ENCODE results near the gene KIF5C.

Gene KIF5C

GRCh38 chr2:148984449-148984848 lies 109.4 kb downstream of the KIF5C start:
- DNase-seq (ENCODE audit: extremely low read depth in 1 of 2, low read depth in 1 of 2) = no peak

GRCh38 chr2:148987286-148987685 lies 112.3 kb downstream of the KIF5C start:
- DNase-seq (ENCODE audit: extremely low read depth in 1 of 2, low read depth in 1 of 2) = no peak

GRCh38 chr2:148988337-148988736 lies 113.3 kb downstream of the KIF5C start:
- no peak for DNase-seq (ENCODE audit: extremely low read depth in 1 of 2, low read depth in 1 of 2)

GRCh38 chr2:148989882-148990493 lies 115.0 kb downstream of the KIF5C start:
- DNase-seq (ENCODE audit: extremely low read depth in 1 of 2, low read depth in 1 of 2) = peak in 1 of 2 donors; percentile 5

- DNase-seq (ENCODE audit: extremely low read depth in 1 of 2, low read depth in 1 of 2) = no peak
These were observed 115.9 kb downstream of the KIF5C start for GRCh38 chr2:148990968-148991367.

GRCh38 chr2:148992448-148992847 lies 117.4 kb downstream of the KIF5C start:
- no peak for DNase-seq (ENCODE audit: extremely low read depth in 1 of 2, low read depth in 1 of 2)

GRCh38 chr2:148993351-148993750 lies 118.3 kb downstream of the KIF5C start:
- no peak for DNase-seq (ENCODE audit: extremely low read depth in 1 of 2, low read depth in 1 of 2)

GRCh38 chr2:148994341-148994740 lies 119.3 kb downstream of the KIF5C start:
- no peak for DNase-seq (ENCODE audit: extremely low read depth in 1 of 2, low read depth in 1 of 2)

GRCh38 chr2:148996805-148997204 lies 121.8 kb downstream of the KIF5C start:
- DNase-seq (ENCODE audit: extremely low read depth in 1 of 2, low read depth in 1 of 2) = no peak

GRCh38 chr2:148998165-148998830 lies 123.3 kb downstream of the KIF5C start:
- no peak for DNase-seq (ENCODE audit: extremely low read depth in 1 of 2, low read depth in 1 of 2)

GRCh38 chr2:148998831-148999200 lies 123.8 kb downstream of the KIF5C start:
- DNase-seq (ENCODE audit: extremely low read depth in 1 of 2, low read depth in 1 of 2) = no peak

GRCh38 chr2:148999451-148999921 lies 124.5 kb downstream of the KIF5C start:
- no peak for DNase-seq (ENCODE audit: extremely low read depth in 1 of 2, low read depth in 1 of 2)

GRCh38 chr2:149000158-149000938 lies 125.3 kb downstream of the KIF5C start:
- DNase-seq (ENCODE audit: extremely low read depth in 1 of 2, low read depth in 1 of 2) = no peak

- no peak for DNase-seq (ENCODE audit: extremely low read depth in 1 of 2, low read depth in 1 of 2)
These were observed 126.5 kb downstream of the KIF5C start for GRCh38 chr2:149001496-149001895.

GRCh38 chr2:149002378-149002890 lies 127.4 kb downstream of the KIF5C start:
- DNase-seq (ENCODE audit: extremely low read depth in 1 of 2, low read depth in 1 of 2) = no peak

GRCh38 chr2:149002891-149003740 lies 128.1 kb downstream of the KIF5C start:
- no peak for DNase-seq (ENCODE audit: extremely low read depth in 1 of 2, low read depth in 1 of 2)

GRCh38 chr2:149004836-149005235 lies 129.8 kb downstream of the KIF5C start:
- DNase-seq (ENCODE audit: extremely low read depth in 1 of 2, low read depth in 1 of 2) = no peak

- DNase-seq (ENCODE audit: extremely low read depth in 1 of 2, low read depth in 1 of 2) = no peak
These were observed 130.5 kb downstream of the KIF5C start for GRCh38 chr2:149005471-149006077.

- no peak for DNase-seq (ENCODE audit: extremely low read depth in 1 of 2, low read depth in 1 of 2)
These were observed 132.0 kb downstream of the KIF5C start for GRCh38 chr2:149006883-149007543.

GRCh38 chr2:149008381-149008780 lies 133.4 kb downstream of the KIF5C start:
- DNase-seq (ENCODE audit: extremely low read depth in 1 of 2, low read depth in 1 of 2) = no peak
